ENCODE data around the gene AGAP1.
"Not testable (repeated sequence)": the region's sequence is repeated elsewhere in the genome, so short reads cannot be mapped to it uniquely, and the experiment has no call there.

The AGAP1 gene

GRCh38 chr2:235737840-235738239 lies 244.0 kb downstream of the AGAP1 start:
- no peak for DNase-seq (ENCODE audit: low read depth)

- no peak for DNase-seq (ENCODE audit: low read depth)
Observed at GRCh38 chr2:235739704-235740415, 246.0 kb downstream of the AGAP1 start.

GRCh38 chr2:235740821-235741220 lies 247.0 kb downstream of the AGAP1 start:
- no peak for DNase-seq (ENCODE audit: low read depth)

GRCh38 chr2:235744161-235744560 lies 250.3 kb downstream of the AGAP1 start:
- no peak for DNase-seq (ENCODE audit: low read depth)

- no peak for DNase-seq (ENCODE audit: low read depth)
Observed at GRCh38 chr2:235745597-235745996, 251.8 kb downstream of the AGAP1 start.

GRCh38 chr2:235746257-235746934 lies 252.6 kb downstream of the AGAP1 start:
- no peak for DNase-seq (ENCODE audit: low read depth)

- DNase-seq (ENCODE audit: low read depth) = no peak
Observed at GRCh38 chr2:235747001-235747785, 253.3 kb downstream of the AGAP1 start.

- no peak for DNase-seq (ENCODE audit: low read depth)
Observed at GRCh38 chr2:235747786-235748091, 253.9 kb downstream of the AGAP1 start.

- DNase-seq (ENCODE audit: low read depth) = no peak
Observed at GRCh38 chr2:235749121-235749770, 255.4 kb downstream of the AGAP1 start.

- no peak for DNase-seq (ENCODE audit: low read depth)
Observed at GRCh38 chr2:235749771-235750160, 255.9 kb downstream of the AGAP1 start.

- DNase-seq (ENCODE audit: low read depth) = no peak
Observed at GRCh38 chr2:235752846-235753245, 259.0 kb downstream of the AGAP1 start.

GRCh38 chr2:235754357-235755207 lies 260.7 kb downstream of the AGAP1 start:
- no peak for DNase-seq (ENCODE audit: low read depth)

- DNase-seq (ENCODE audit: low read depth) = no peak
Observed at GRCh38 chr2:235756491-235756890, 262.6 kb downstream of the AGAP1 start.

GRCh38 chr2:235757212-235757611 lies 263.4 kb downstream of the AGAP1 start:
- no peak for DNase-seq (ENCODE audit: low read depth)

GRCh38 chr2:235757640-235758039 lies 263.8 kb downstream of the AGAP1 start:
- DNase-seq (ENCODE audit: low read depth) = no peak

- DNase-seq (ENCODE audit: low read depth) = no peak
Observed at GRCh38 chr2:235762832-235763598, 269.2 kb downstream of the AGAP1 start.

- no peak for DNase-seq (ENCODE audit: low read depth)
Observed at GRCh38 chr2:235763816-235764215, 270.0 kb downstream of the AGAP1 start.

- not testable (repeated sequence) for DNase-seq (ENCODE audit: low read depth)
Observed at GRCh38 chr2:235764478-235764877, 270.6 kb downstream of the AGAP1 start.

- DNase-seq (ENCODE audit: low read depth) = no peak
Observed at GRCh38 chr2:235765181-235765820, 271.5 kb downstream of the AGAP1 start.

- DNase-seq (ENCODE audit: low read depth) = peak; percentile 7
Observed at GRCh38 chr2:235766278-235766677, 272.4 kb downstream of the AGAP1 start.
